Activated CD8-positive, alpha-beta memory T cell treated with anti-CD3 and anti-CD28 coated beads, Interleukin-2, amount 50 U/mL, for 1 hour (primary cell): Measurements from ENCODE around the gene NUP62.
"Not testable (repeated sequence)": the region's sequence is repeated elsewhere in the genome, so short reads cannot be mapped to it uniquely, and the experiment has no call there.

Experiments
- DNase-seq: peaks from one replicate; pipeline ENCODE4 v3.0.0-alpha.2; 2020; ENCODE audit errors: extremely low read depth

Gene NUP62

DNA sequence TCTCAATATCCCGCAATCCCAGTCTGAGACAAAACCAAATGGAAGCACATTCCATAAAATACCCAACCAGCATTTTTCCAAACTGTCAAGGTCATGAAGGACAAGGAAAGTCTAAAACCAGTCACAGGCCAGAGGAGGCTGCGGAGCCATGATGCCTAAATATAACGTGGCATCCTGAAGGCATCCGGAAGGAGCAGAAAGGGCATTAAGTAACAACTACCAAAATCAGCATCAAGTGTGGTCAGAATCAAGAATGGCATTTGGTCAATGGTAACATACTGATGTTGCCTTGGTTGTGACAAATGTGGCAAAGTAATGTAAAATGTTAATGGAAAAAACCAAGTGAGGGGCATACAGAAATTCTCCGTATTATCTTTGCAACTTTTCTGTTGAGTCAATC is 3.8 kb downstream of the NUP62 start:
- DNase-seq = no peak

DNA sequence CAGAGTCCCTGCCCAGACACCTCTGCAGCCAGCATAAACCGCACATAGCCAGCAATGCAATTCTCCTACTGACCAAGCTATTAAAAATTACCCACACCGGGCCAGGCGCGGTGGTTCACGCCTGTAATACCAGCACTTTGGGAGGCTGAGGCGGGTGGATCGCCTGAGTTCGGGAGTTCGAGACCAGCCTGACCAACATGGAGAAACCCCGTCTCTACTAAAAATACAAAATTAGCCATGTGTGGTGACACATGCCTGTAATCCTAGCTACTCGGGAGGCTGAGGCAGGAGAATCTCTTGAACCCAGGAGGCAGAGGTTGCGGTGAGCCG is 4.5 kb downstream of the NUP62 start:
- DNase-seq = not testable (repeated sequence)

DNA sequence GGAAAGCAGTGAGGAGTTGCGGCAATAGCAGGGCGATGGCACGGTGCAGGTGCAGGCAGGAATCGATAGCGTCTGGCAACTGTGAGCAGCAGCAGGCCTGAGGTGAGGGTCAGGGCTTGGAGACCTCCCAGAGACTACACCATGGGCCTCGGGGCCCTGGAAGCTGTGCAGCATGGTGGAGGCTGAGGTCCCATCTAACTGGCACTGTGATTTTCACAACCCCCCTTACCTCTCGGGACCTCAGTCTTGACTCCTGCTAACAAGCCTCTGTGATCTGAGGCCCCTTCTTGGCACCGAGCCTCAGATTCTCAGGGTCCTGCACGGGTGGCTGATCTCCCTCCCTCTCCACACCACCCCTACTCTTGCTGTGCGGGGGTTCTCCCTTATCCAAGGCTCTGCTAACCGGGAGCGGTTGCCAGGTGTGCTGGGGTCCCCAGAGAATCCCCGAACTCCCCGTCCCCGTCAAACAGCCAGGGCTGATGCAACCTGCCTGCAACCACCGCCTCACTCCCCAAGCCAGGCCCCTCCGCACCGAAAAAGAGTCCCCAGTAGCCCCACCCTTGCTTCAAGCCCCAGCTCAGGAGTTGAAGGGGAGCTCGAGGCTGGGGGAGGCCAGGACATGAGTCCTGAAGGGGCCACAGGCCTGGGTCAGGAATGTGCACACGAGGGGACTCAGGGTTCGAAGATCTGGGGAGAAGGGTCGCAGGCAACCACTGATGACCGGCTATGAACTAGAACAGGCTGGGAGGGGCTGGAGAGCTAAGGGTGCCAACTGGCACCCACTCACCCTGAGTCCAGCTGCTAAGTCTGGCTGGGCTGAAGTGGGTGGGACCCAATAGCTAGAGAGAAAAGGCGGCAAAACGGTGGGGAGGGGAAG is 5.1 kb downstream of the NUP62 start:
- no peak for DNase-seq

DNA sequence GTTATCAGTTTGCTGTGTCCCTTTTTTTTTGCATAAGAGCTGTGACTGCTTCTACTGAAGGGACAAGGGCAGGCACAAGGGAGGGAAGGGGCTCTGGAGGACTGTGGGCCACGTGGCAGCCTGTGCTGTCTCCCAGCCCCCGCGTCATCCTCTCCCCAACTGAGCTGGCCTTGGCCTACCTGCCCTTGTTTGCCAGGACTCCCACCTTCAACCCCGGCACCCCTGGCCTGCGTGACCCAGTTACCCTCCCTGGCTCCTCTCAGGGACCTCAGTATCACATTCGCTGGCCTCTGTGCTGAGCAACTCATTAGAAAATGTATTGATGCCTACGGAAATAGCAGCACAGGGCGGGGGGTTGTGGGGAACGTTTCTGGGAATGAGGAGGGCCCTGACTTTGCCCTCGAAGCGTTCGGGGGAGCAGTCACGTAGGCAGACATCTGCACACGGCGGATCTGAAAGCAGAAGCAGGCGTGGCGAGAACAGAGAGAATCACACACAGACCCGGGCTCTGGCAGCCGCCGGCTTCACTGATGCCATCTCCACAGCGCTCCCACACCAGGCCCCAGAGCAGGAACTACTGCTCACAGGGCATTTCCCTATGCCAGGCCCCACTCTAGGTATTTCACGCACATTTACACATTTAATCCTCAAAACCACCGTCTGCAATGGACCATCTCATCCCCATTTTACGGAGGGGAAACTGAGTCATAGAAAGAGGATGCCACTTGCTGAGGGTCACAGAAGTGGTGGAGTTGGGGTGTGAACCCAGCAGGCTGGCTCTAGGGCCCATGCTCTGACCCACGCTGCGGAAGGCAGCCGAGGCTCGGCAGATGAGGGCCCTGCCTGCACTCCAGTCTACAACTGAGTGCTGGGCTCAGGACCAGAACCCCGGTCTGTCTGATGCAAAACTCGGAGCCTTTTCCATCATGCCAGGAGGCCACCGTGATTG is 6.0 kb downstream of the NUP62 start:
- no peak for DNase-seq

GRCh38 chr19:49921871-49922795 is 7.2 kb downstream of the NUP62 start:
- no peak for DNase-seq

- DNase-seq = no peak
These were observed 8.5 kb downstream of the NUP62 start for GRCh38 chr19:49920624-49921363.

- no peak for DNase-seq
These were observed 11.2 kb downstream of the NUP62 start for GRCh38 chr19:49918089-49918488.

DNA sequence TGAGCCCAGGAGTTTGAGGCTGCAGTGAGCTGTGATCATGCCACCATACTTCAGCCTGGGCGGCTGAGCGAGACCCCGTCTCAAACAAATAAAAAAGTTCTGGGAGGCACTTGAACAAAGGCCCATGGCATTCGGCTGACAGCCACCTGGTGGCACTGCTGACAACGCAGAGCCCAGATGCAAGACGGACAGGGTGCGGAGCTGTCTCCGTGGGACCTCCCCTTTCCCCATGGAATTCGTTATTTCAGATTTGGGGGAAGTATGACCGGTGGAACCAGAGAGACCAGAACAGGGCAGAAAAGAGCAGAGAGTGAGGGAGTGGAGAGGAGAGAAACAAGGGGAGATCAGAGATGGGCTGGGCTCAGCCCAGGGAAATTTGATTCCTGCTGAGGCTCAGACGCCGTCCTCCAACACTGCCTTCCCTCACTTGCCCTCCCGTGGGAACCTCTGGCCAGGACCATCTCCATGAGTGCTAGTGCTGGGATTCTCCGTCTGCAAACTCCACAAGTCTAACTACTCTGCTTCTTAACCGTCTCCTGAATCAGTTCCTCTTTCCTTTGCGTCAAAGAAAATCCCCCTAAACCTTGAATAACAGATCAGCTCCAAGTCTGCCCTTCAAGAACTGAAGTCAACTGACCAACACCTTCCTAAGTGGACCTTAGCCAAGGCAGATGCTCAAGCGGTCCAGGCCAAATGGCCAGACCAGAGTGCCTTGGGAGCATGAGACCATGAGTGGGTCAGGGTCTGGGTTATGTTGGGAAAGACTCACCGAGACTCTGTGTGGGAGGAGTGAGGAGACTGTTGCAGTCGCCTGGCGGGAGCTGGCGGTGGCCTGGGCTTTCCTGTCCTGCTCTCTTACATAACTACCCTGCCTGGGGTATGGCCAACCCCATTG is 12.2 kb downstream of the NUP62 start:
- no peak for DNase-seq

GRCh38 chr19:49915271-49915670 is 14.0 kb downstream of the NUP62 start:
- DNase-seq = no peak

DNA sequence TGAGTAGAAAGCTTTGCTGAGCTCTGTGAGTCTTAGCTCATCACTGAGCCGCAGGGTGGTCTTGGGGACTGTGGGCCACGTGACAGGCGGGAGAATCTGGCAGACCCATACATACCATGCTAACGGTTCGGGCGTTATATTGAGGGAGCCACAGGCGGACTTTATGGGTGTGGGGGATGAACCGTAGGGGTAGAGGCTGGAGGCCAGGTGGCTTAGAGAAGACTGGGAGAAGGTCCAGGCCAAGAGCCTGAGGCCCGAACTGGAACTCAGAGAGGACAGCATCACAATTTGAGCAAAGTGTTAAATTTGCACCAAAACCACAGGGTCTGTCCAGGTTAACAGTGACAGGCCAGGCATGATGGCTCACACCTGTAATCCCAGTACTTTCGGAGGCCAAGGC is 15.6 kb downstream of the NUP62 start:
- no peak for DNase-seq

DNA sequence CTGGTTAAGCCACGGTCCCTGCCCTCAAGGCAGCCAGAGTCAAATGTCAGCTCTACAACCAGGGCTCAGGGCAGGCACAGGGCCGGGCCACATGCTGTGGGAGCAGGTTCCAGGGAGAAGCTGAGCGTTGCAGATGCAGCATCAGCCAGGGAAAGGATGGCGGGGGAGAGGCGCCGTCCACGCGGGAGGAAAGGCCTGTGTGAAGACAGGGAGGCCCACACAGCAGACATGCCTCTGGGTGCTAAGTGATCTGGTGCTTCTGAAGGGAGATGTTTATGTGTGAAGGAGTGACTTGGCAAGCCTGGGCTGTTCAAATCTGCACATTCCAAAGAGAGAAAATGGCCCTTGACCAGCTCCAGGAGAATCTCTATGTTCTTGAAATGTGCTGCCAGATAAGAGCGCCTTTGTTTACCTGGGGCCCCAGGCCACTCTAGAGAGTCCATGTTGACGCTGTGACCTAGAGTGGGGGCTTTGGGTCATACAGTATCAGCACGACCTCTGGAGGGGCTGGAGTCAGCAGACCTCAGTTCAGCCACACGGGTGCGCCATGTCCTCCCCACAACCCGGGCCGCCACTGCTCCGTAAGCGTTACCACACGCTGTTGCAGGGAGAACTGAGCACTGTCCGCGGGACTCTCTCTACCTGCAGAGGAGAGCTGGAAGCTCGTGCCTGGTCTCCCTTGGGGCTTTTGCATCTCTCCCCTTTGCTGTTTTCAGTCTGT is 16.2 kb downstream of the NUP62 start:
- no peak for DNase-seq

- DNase-seq = no peak
These were observed 17.7 kb downstream of the NUP62 start for GRCh38 chr19:49911381-49912145.

GRCh38 chr19:49910179-49910578 is 19.1 kb downstream of the NUP62 start:
- DNase-seq = no peak

GRCh38 chr19:49908480-49909420 is 20.6 kb downstream of the NUP62 start:
- no peak for DNase-seq

- no peak for DNase-seq
These were observed 21.4 kb downstream of the NUP62 start for GRCh38 chr19:49907745-49908446.

DNA sequence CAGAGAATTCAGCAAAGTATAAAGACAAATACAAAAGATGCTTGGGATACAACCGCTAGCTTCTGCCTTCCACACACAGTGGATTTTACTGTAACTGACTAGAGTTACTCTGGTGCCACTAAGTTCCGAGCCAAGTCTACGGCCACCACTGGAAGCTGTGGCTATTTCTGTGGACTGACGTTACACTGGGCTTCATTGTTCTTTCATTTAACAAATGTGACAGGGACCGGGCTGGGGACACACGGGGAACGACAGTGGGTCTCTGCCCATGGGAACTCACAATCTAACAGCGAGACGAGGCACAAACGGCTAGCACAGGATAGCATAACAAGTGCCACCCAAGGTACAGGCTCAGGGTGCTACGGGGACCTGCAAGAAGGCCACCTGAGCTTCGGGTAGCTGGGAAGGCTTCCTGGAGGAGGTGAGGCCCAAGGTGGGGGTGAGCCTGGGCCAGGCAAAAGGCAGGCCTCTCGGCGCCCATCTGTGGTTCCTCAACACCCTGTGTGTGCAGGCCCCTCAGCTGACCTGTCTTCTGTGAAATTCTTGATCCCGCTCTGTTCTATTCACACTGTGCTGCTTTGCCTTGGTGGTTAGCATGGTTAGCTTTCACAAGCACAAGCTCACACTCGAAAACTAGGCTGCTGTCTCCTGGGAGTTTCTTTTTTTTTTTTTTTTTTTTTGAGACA is 22.3 kb downstream of the NUP62 start:
- no peak for DNase-seq
